DOHH2 (cell line): ENCODE data around the gene PALM.

Experiments
- H3F3A ChIP-seq: fragments of 200-600 bp; sonication (generic), shearing (Covaris generic); 2 replicates; pipeline ENCODE4 v1.6.0; 2016; ENCODE audit warnings: antibody characterized with exemption, mild to moderate bottlenecking; ENCODE audit not compliant: control insufficient read depth, insufficient read depth
- H3K27ac ChIP-seq: fragments of 200-600 bp; sonication (generic); 2 replicates; pipeline ENCODE4 v1.5.1; 2014; ENCODE audit warnings: low read depth, mild to moderate bottlenecking, low read length, moderate library complexity
- H3K27me3 ChIP-seq: fragments of 200-600 bp; sonication (generic); 2 replicates; pipeline ENCODE4 v1.6.1; 2014; ENCODE audit warnings: mild to moderate bottlenecking, low read length, mixed read lengths; ENCODE audit not compliant: control insufficient read depth
- H3K36me3 ChIP-seq: fragments of 200-600 bp; sonication (generic); 2 replicates; pipeline ENCODE4 v1.6.1; 2014; ENCODE audit warnings: mild to moderate bottlenecking, low read length, moderate library complexity, mixed read lengths; ENCODE audit not compliant: control insufficient read depth
- H3K4me1 ChIP-seq: fragments of 200-600 bp; sonication (generic); 2 replicates; pipeline ENCODE4 v1.6.1; 2014; ENCODE audit warnings: mild to moderate bottlenecking, low read length, mixed read lengths; ENCODE audit not compliant: control insufficient read depth
- H3K4me2 ChIP-seq: fragments of 200-600 bp; sonication (generic); 2 replicates; pipeline ENCODE4 v1.6.0; 2014; ENCODE audit warnings: mild to moderate bottlenecking, low read length, moderate library complexity
- H3K4me3 ChIP-seq: fragments of 200-600 bp; sonication (generic); 2 replicates; pipeline ENCODE4 v1.5.1; 2014; ENCODE audit warnings: mild to moderate bottlenecking, low read length, mixed read lengths
- H3K79me2 ChIP-seq: fragments of 200-600 bp; sonication (generic); 2 replicates; pipeline ENCODE4 v1.6.1; 2014; ENCODE audit warnings: mild to moderate bottlenecking, low read length, mixed read lengths; ENCODE audit not compliant: control insufficient read depth
- H3K9me2 ChIP-seq: fragments of 200-600 bp; sonication (generic); replicated peaks from 2 replicates; pipeline ENCODE4 v1.6.1; 2014; ENCODE audit warnings: mild to moderate bottlenecking, low read length, mixed read lengths; ENCODE audit not compliant: control insufficient read depth
- H3K9me3 ChIP-seq: fragments of 200-600 bp; sonication (generic); 2 replicates; pipeline ENCODE4 v1.6.1; 2014; ENCODE audit warnings: antibody characterized with exemption, low read length, mixed read lengths; ENCODE audit not compliant: control insufficient read depth, insufficient read depth
- H4K20me1 ChIP-seq: fragments of 200-600 bp; sonication (generic); 2 replicates; pipeline ENCODE4 v1.6.0; 2014; ENCODE audit warnings: low read depth, mild to moderate bottlenecking, antibody characterized with exemption, low read length, moderate library complexity; ENCODE audit not compliant: control insufficient read depth, insufficient read depth
- CTCF ChIP-seq: fragments of 200-600 bp; sonication (generic); IDR thresholded peaks from one replicate; pipeline ENCODE4 v1.5.1; 2014; ENCODE audit warnings: antibody characterized with exemption, mild to moderate bottlenecking, low read depth, low read length; ENCODE audit not compliant: poor library complexity, severe bottlenecking
- EZH2phosphoT487 ChIP-seq: fragments of 200-600 bp; sonication (generic); IDR thresholded peaks from 2 replicates; pipeline ENCODE4 v1.6.1; 2017; ENCODE audit warnings: borderline replicate concordance, mild to moderate bottlenecking, antibody characterized with exemption, low read length, moderate library complexity, mixed read lengths

The PALM gene

DNA sequence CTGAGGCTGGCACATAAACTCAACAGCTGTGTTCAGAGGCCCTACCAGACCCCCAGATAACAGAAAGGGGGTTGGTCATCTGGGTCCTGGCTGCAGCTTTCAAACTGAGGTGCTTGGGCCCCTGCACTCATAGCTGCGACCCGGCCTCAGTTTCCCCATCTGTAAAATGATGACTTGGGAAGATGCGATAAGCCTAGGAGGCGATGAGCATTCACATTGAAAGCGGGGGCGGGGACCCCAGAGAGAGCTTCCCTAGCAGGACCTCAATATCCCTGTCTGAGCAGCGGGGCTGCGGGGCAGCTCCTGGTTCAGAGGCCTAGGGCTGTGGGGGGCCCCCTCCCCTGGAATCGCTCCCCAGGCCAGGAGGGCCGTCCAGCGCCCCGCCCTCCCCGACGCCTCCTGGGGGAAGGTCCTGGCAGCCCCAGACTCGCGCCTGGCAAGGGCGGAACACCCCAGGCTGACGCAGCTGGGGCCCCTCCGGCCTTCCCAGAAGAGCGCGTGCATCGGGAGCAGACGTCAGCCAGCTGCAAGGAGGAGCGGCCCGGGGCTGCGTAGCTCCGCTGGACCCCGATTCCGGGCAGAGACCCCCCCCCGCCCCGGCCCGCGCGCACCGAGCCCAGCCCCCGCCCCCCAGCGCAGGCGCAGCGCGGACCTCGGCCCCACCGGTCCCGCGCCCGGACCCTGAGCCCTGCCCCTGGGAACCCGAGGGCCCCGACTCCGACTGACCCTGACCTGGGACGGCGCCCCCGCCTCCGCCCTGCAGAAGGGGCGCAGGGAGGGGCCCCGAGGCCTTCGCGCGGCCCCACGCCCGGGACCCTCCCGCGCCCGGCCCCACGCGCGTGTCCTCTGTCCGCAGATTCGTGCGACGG lies 29.1 kb upstream of the PALM start:
- Histone ChIP-seq H3K27ac (peak overlapping the region; percentile 54), H3K9me2 (no peaks in the 10 kb centered on the region), H3K79me2 (peaks cover 5% of the 10 kb centered on the region; the same call in 1 of the 2 replicates), H3K36me3 (no peaks in the 10 kb centered on the region), H3K4me3 (peak overlapping the region; percentile 91), H3K4me1 (peaks cover 17% of the 10 kb centered on the region), H3K27me3 (peaks cover 12% of the 10 kb centered on the region), H3K4me2 (peak overlapping the region; percentile 91), H4K20me1 (no peaks in the 10 kb centered on the region; the same call in 1 of the 2 replicates), H3F3A (0 out of 2 replicates have a peak, but pooled peaks cover 4% of the 10 kb centered on the region), H3K9me3 (no peaks in the 10 kb centered on the region)
- no peak for TF ChIP-seq CTCF
- no peak for TF ChIP-seq EZH2phosphoT487

DNA sequence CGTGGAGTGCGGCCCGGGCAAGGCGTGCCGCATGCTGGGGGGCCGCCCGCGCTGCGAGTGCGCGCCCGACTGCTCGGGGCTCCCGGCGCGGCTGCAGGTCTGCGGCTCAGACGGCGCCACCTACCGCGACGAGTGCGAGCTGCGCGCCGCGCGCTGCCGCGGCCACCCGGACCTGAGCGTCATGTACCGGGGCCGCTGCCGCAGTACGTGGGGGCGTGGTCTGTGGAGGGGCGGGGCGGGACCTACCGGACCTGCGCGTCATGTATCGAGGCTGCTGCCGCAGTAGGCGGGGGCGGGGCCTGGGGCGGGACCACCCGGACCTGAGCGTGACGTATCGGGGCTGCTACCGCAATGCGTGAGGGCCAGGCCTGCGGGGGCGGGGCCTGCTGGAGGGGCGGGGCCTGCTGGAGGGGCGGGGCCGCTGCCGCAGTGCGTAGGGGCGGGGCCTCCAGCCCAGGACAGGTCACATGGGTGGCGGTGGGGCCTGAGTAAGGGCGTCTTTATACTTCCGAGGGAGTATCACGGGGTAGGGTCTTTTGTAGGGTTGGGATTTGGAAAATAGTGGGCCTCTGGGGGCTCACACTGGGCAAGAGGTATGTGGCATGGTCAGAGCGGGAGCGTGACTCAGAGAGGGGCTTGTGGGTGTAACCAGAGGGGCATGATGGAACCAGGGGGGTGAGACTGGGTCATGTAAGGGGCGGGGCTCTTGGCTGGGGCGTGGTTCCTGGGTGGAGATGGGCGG lies 28.3 kb upstream of the PALM start:
- Histone ChIP-seq H3K36me3 (no peaks in the 10 kb centered on the region), H3F3A (0 out of 2 replicates have a peak, but pooled peaks cover 4% of the 10 kb centered on the region), H3K27ac (peak overlapping the region; percentile 56), H3K9me3 (no peaks in the 10 kb centered on the region), H3K4me3 (peak overlapping the region; percentile 91), H3K79me2 (peaks cover 5% of the 10 kb centered on the region; the same call in 1 of the 2 replicates), H3K9me2 (no peaks in the 10 kb centered on the region), H3K27me3 (peaks cover 4% of the 10 kb centered on the region), H3K4me2 (peak overlapping the region; percentile 91), H4K20me1 (no peaks in the 10 kb centered on the region; the same call in 1 of the 2 replicates), H3K4me1 (peaks cover 17% of the 10 kb centered on the region)
- peak; percentile 56 for TF ChIP-seq CTCF
- TF ChIP-seq EZH2phosphoT487 = no peak

DNA sequence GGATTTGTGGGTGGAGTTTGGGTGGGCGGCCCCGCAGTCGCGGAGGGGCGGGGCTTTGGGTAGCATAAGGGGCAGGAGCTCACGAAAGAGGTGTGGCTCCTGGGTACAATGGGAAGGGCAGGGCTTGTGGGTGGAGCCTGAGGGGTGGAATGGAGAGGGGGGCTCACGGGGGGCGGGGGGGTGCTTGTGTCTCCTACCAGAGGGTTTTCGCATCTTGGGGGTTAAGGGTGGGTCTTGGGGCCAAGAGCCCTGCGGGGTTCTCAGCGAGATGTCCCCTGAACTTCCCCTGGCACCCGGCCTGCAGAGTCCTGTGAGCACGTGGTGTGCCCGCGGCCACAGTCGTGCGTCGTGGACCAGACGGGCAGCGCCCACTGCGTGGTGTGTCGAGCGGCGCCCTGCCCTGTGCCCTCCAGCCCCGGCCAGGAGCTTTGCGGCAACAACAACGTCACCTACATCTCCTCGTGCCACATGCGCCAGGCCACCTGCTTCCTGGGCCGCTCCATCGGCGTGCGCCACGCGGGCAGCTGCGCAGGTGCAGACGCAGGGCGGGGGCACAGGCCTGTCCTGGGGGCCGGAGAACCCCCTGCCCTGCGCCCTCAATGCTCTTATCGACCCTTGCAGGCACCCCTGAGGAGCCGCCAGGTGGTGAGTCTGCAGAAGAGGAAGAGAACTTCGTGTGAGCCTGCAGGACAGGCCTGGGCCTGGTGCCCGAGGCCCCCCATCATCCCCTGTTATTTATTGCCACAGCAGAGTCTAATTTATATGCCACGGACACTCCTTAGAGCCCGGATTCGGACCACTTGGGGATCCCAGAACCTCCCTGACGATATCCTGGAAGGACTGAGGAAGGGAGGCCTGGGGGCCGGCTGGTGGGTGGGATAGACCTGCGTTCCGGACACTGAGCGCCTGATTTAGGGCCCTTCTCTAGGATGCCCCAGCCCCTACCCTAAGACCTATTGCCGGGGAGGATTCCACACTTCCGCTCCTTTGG lies 27.4 kb upstream of the PALM start:
- no peaks in the 10 kb centered on the region for H3K36me3 ChIP-seq
- H3K27ac ChIP-seq = peak overlapping the region; percentile 56; the same call in 1 of the 2 replicates
- H4K20me1 ChIP-seq = no peaks in the 10 kb centered on the region; the same call in 1 of the 2 replicates
- H3K27me3 ChIP-seq = no peaks in the 10 kb centered on the region
- H3K4me2 ChIP-seq = peak overlapping the region; percentile 81
- no peaks in the 10 kb centered on the region for H3K9me2 ChIP-seq
- H3K4me3 ChIP-seq = peak overlapping the region; percentile 79
- no peaks in the 10 kb centered on the region for H3K9me3 ChIP-seq
- peaks cover 5% of the 10 kb centered on the region; the same call in 1 of the 2 replicates for H3K79me2 ChIP-seq
- H3F3A ChIP-seq = 0 out of 2 replicates have a peak, but pooled peaks cover 4% of the 10 kb centered on the region
- TF ChIP-seq CTCF = no peak
- no peak for TF ChIP-seq EZH2phosphoT487
- H3K4me1 ChIP-seq = peaks cover 17% of the 10 kb centered on the region
